LNCaP clone FGC (cell line): Measurements from ENCODE around the gene CDIP1.

Experiments
- DNase-seq: peaks from one replicate; pipeline ENCODE4 v3.0.0-alpha.2; 2011; ENCODE audit warnings: low read depth
- H3K4me3 ChIP-seq: 2 replicates; pipeline ENCODE4 v1.5.1; 2011; ENCODE audit warnings: mild to moderate bottlenecking, low read depth, low read length, control low read depth
- TF ChIP-seq, protein P1 (sequence below): IDR thresholded peaks from 2 replicates; pipeline ENCODE4 v1.5.1; 2012; ENCODE audit warnings: mild to moderate bottlenecking; ENCODE audit not compliant: control insufficient read depth, insufficient read depth; ENCODE audit errors: extremely low read depth

Gene CDIP1

GRCh38 chr16:4472880-4473279, 65.7 kb downstream of the CDIP1 start:
- H3K4me3 ChIP-seq = no peak overlapping the region
- DNase-seq = no peak
- TF ChIP-seq, protein P1, sequence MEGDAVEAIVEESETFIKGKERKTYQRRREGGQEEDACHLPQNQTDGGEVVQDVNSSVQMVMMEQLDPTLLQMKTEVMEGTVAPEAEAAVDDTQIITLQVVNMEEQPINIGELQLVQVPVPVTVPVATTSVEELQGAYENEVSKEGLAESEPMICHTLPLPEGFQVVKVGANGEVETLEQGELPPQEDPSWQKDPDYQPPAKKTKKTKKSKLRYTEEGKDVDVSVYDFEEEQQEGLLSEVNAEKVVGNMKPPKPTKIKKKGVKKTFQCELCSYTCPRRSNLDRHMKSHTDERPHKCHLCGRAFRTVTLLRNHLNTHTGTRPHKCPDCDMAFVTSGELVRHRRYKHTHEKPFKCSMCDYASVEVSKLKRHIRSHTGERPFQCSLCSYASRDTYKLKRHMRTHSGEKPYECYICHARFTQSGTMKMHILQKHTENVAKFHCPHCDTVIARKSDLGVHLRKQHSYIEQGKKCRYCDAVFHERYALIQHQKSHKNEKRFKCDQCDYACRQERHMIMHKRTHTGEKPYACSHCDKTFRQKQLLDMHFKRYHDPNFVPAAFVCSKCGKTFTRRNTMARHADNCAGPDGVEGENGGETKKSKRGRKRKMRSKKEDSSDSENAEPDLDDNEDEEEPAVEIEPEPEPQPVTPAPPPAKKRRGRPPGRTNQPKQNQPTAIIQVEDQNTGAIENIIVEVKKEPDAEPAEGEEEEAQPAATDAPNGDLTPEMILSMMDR = no peak

GRCh38 chr16:4471869-4472268, 66.7 kb downstream of the CDIP1 start:
- TF ChIP-seq, protein P1 = no peak
- no peak for DNase-seq
- no peak overlapping the region for H3K4me3 ChIP-seq

- H3K4me3 ChIP-seq = no peak overlapping the region
- TF ChIP-seq, protein P1 = no peak
- no peak for DNase-seq
Measured at GRCh38 chr16:4468972-4469371, 69.6 kb downstream of the CDIP1 start.

DNA sequence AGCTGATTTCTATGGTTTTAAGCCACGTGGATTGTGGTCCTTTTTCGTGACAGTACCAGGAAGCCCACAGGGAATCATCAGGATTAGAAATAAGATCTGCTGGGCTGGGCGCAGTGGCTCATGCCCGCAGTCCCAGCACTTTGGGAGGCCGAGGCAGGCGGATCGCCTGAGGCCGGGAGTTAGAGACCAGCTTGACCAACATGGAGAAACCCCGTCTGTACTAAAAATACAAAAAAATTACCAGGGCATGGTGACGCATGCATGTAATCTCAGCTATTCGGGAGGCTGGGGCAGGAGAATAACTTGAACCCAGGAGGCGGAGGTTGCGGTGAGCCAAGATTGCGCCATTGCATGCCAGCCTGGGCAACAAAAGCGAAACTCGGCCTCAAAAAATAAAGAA, 70.7 kb downstream of the CDIP1 start:
- no peak for DNase-seq
- H3K4me3 ChIP-seq = no peak overlapping the region

DNA sequence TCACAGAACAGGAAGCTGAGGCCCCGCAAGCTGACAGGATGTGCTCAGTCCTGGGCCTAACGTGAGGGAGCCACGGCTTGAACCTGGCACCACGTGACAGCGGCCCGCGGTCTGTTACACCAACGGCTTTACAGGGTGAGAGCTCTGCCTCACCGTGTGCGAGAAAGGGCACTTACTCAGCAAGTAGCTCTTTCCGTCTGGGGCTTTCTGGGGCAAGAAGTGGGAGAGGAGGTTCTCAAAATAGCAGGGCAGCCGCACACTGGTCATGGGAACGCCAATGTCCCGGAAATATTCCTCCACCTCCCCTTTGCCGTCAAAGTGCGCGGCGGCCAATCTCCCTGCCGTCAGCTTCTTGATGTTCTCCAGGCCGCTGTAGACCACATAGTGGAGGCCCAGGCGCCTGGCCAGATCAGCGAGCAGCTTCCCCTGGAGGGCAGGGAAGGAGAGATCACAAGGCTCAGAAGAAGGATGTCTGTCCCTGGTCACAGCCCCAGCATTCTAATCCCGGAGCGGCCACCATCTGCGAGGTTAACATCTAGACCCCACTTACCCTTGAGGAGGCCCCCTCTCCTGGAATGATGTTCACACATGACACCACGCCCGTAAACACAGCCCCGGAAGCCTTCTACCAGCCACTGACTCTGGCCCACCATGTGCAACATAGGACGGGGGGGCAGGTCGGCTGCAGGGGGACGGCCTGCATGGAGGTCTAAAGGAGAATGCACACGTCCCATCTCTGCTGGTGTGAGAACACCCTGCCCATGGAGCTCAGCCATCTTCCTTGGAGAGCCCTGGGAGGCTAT, 72.4 kb downstream of the CDIP1 start:
- no peak for DNase-seq
- no peak overlapping the region for H3K4me3 ChIP-seq
- TF ChIP-seq, protein P1 = no peak

More for the DNA sequence above, 70.7 kb downstream of the CDIP1 start:
- TF ChIP-seq, protein P1 = no peak

GRCh38 chr16:4463522-4464163, 74.9 kb downstream of the CDIP1 start:
- H3K4me3 ChIP-seq = no peak overlapping the region
- DNase-seq = no peak
- TF ChIP-seq, protein P1 = no peak
